ES-I3 (cell line): Measurements from ENCODE around the gene PTPN4.

Source experiments
- H3K36me3 ChIP-seq: 2 replicates; pipeline ENCODE4 v1.6.1; 2013; ENCODE audit warnings: mild to moderate bottlenecking, low read length, control low read depth, moderate library complexity; ENCODE audit not compliant: insufficient read depth
- H3K4me1 ChIP-seq: 2 replicates; pipeline ENCODE4 v1.6.1; 2013; ENCODE audit warnings: mild to moderate bottlenecking, control low read depth, low read length; ENCODE audit not compliant: insufficient read depth
- H3K9ac ChIP-seq: 2 replicates; pipeline ENCODE4 v1.6.1; 2013; ENCODE audit warnings: low read depth, mild to moderate bottlenecking, low read length, moderate library complexity
- H3K9me3 ChIP-seq: 2 replicates; pipeline ENCODE4 v1.6.1; 2013; ENCODE audit warnings: mild to moderate bottlenecking, low read length, moderate library complexity; ENCODE audit not compliant: control insufficient read depth, insufficient read depth

The PTPN4 gene

GRCh38 chr2:119820275-119820674 is 60.6 kb downstream of the PTPN4 start:
- H3K4me1 ChIP-seq: no peaks in the 10 kb centered on the region; the same call in 1 of the 2 replicates
- H3K9me3 ChIP-seq: no peaks in the 10 kb centered on the region
- no peaks in the 10 kb centered on the region for H3K36me3 ChIP-seq

GRCh38 chr2:119821266-119821665 is 61.5 kb downstream of the PTPN4 start:
- no peaks in the 10 kb centered on the region for H3K36me3 ChIP-seq
- no peaks in the 10 kb centered on the region; the same call in 1 of the 2 replicates for H3K4me1 ChIP-seq
- no peaks in the 10 kb centered on the region for H3K9me3 ChIP-seq
- no peak overlapping the region for H3K9ac ChIP-seq

More at GRCh38 chr2:119820275-119820674, 60.6 kb downstream of the PTPN4 start:
- H3K9ac ChIP-seq: no peak overlapping the region

GRCh38 chr2:119823734-119824334 is 64.1 kb downstream of the PTPN4 start:
- Histone ChIP-seq H3K36me3 (no peaks in the 10 kb centered on the region), H3K9ac (no peak overlapping the region), H3K9me3 (no peaks in the 10 kb centered on the region), H3K4me1 (no peaks in the 10 kb centered on the region; the same call in 1 of the 2 replicates)

- no peak overlapping the region for H3K9ac ChIP-seq
- no peaks in the 10 kb centered on the region; the same call in 1 of the 2 replicates for H3K4me1 ChIP-seq
- peaks cover 2% of the 10 kb centered on the region; the same call in 1 of the 2 replicates for H3K9me3 ChIP-seq
- no peaks in the 10 kb centered on the region for H3K36me3 ChIP-seq
Observed at GRCh38 chr2:119826370-119826961, 66.7 kb downstream of the PTPN4 start.

GRCh38 chr2:119827866-119828507 is 68.3 kb downstream of the PTPN4 start:
- H3K36me3 ChIP-seq: no peaks in the 10 kb centered on the region
- H3K4me1 ChIP-seq: no peaks in the 10 kb centered on the region; the same call in none of the 2 replicates

GRCh38 chr2:119836455-119837142 is 76.9 kb downstream of the PTPN4 start:
- no peak overlapping the region for H3K9ac ChIP-seq
- H3K4me1 ChIP-seq: no peaks in the 10 kb centered on the region; the same call in 1 of the 2 replicates
- no peaks in the 10 kb centered on the region for H3K36me3 ChIP-seq
- no peaks in the 10 kb centered on the region for H3K9me3 ChIP-seq

More at GRCh38 chr2:119827866-119828507, 68.3 kb downstream of the PTPN4 start:
- Histone ChIP-seq H3K9me3 (peaks cover 2% of the 10 kb centered on the region; the same call in 1 of the 2 replicates), H3K9ac (no peak overlapping the region)

GRCh38 chr2:119837350-119837749 is 77.6 kb downstream of the PTPN4 start:
- Histone ChIP-seq H3K4me1 (no peaks in the 10 kb centered on the region; the same call in 1 of the 2 replicates), H3K9ac (no peak overlapping the region), H3K36me3 (no peaks in the 10 kb centered on the region), H3K9me3 (no peaks in the 10 kb centered on the region)

GRCh38 chr2:119837759-119838158 is 78.0 kb downstream of the PTPN4 start:
- no peak overlapping the region for H3K9ac ChIP-seq
- no peaks in the 10 kb centered on the region for H3K36me3 ChIP-seq
- no peaks in the 10 kb centered on the region; the same call in 1 of the 2 replicates for H3K4me1 ChIP-seq
- no peaks in the 10 kb centered on the region for H3K9me3 ChIP-seq

GRCh38 chr2:119838179-119838578 is 78.5 kb downstream of the PTPN4 start:
- Histone ChIP-seq H3K36me3 (no peaks in the 10 kb centered on the region), H3K9me3 (no peaks in the 10 kb centered on the region), H3K4me1 (no peaks in the 10 kb centered on the region), H3K9ac (no peak overlapping the region)

- peaks cover 6% of the 10 kb centered on the region; the same call in 1 of the 2 replicates for H3K9me3 ChIP-seq
- H3K36me3 ChIP-seq: no peaks in the 10 kb centered on the region
- no peak overlapping the region for H3K9ac ChIP-seq
- H3K4me1 ChIP-seq: no peaks in the 10 kb centered on the region
Observed at GRCh38 chr2:119841550-119841949, 81.8 kb downstream of the PTPN4 start.

- Histone ChIP-seq H3K36me3 (no peaks in the 10 kb centered on the region), H3K9me3 (peaks cover 13% of the 10 kb centered on the region; the same call in 1 of the 2 replicates), H3K9ac (no peak overlapping the region), H3K4me1 (no peaks in the 10 kb centered on the region)
Observed at GRCh38 chr2:119846021-119846420, 86.3 kb downstream of the PTPN4 start.

GRCh38 chr2:119849838-119850565 is 90.3 kb downstream of the PTPN4 start:
- H3K36me3 ChIP-seq: no peaks in the 10 kb centered on the region; the same call in 1 of the 2 replicates
- H3K9ac ChIP-seq: no peak overlapping the region
- no peaks in the 10 kb centered on the region for H3K4me1 ChIP-seq
- peaks cover 36% of the 10 kb centered on the region for H3K9me3 ChIP-seq

GRCh38 chr2:119852214-119852613 is 92.5 kb downstream of the PTPN4 start:
- Histone ChIP-seq H3K4me1 (no peaks in the 10 kb centered on the region), H3K9me3 (peaks cover 30% of the 10 kb centered on the region), H3K36me3 (no peaks in the 10 kb centered on the region; the same call in 1 of the 2 replicates)

More at GRCh38 chr2:119852214-119852613, 92.5 kb downstream of the PTPN4 start:
- no peak overlapping the region for H3K9ac ChIP-seq
